Stimulated activated CD4-positive, alpha-beta T cell treated with anti-CD3 and anti-CD28 coated beads, Interleukin-4, amount 100 ng/mL, for 1 hour (primary cell): ENCODE data around the gene NOXA1.

Experiments
- DNase-seq: peaks from one replicate; pipeline ENCODE4 v3.0.0-alpha.2; 2020

Gene NOXA1

GRCh38 chr9:137387891-137388560 is 35.2 kb upstream of the NOXA1 start:
- DNase-seq, result no peak

- no peak for DNase-seq
Measured at GRCh38 chr9:137388589-137389427, 34.4 kb upstream of the NOXA1 start.

- no peak for DNase-seq
Measured at GRCh38 chr9:137389428-137389746, 33.8 kb upstream of the NOXA1 start.

GRCh38 chr9:137390553-137391410 is 32.4 kb upstream of the NOXA1 start:
- DNase-seq, result no peak

GRCh38 chr9:137391411-137391754 is 31.8 kb upstream of the NOXA1 start:
- no peak for DNase-seq

- DNase-seq, result no peak
Measured at GRCh38 chr9:137392232-137393007, 30.8 kb upstream of the NOXA1 start.

GRCh38 chr9:137393176-137394150 is 29.7 kb upstream of the NOXA1 start:
- no peak for DNase-seq

GRCh38 chr9:137394866-137395665 is 28.1 kb upstream of the NOXA1 start:
- DNase-seq, result no peak

- no peak for DNase-seq
Measured at GRCh38 chr9:137395666-137396010, 27.6 kb upstream of the NOXA1 start.

- no peak for DNase-seq
Measured at GRCh38 chr9:137396227-137396626, 27.0 kb upstream of the NOXA1 start.

GRCh38 chr9:137396634-137397367 is 26.4 kb upstream of the NOXA1 start:
- no peak for DNase-seq

GRCh38 chr9:137397675-137398423 is 25.3 kb upstream of the NOXA1 start:
- peak; percentile 29 for DNase-seq

- no peak for DNase-seq
Measured at GRCh38 chr9:137398561-137399468, 24.4 kb upstream of the NOXA1 start.

- no peak for DNase-seq
Measured at GRCh38 chr9:137402746-137403145, 20.4 kb upstream of the NOXA1 start.

GRCh38 chr9:137403269-137403668 is 19.9 kb upstream of the NOXA1 start:
- no peak for DNase-seq

- no peak for DNase-seq
Measured at GRCh38 chr9:137404961-137405567, 18.1 kb upstream of the NOXA1 start.

- DNase-seq, result no peak
Measured at GRCh38 chr9:137405677-137406081, 17.5 kb upstream of the NOXA1 start.
